Adipose tissue (tissue), 3 donors: ENCODE data around the gene KLC1. TPM values are rescaled to one million over a fixed set of nuclear protein-coding genes. Genes with fewer than 3 reads are reported as not detected.

ENCODE experiments used
- H3K27ac ChIP-seq: one replicate; pipeline ENCODE4 v1.5.1; 2013; ENCODE audit warnings: low read depth, low read length
- WGBS, 3 donors: extraction: QIAGEN DNeasy Blood & Tissue Kit; methylation state at CpG; one replicate each; pipeline ENCODE4 v1.1.7; 2013; 5-methylcytosine and 5-hydroxymethylcytosine counted together
- polyA plus RNA-seq, 3 donors: library from polyadenylated mRNA; stranded (reverse); fragments of 200-250 nt; gene quantifications; one replicate each; pipeline ENCODE4 v1.2.3, GENCODE V29; 2013
- donor health status: healthy with polysubstance abuse.
- donor health status: Bipolar disorder and iron deficiency.
- donor health status: healthy.

The KLC1 gene
- polyA plus RNA-seq, 3 donors = 39.3 to 104 (median 92.0) TPM

GRCh38 chr14:103735815-103736545, 107.0 kb downstream of the KLC1 start:
- WGBS, 3 donors = 85 to 88% (median 85%) methylated on average over 22 of the region's 22 CpGs
- no peak overlapping the region for H3K27ac ChIP-seq

GRCh38 chr14:103736546-103737431, 107.8 kb downstream of the KLC1 start:
- H3K27ac ChIP-seq = no peak overlapping the region
- 76 to 80% (median 77%) methylated on average over 10 of the region's 10 CpGs for WGBS, 3 donors

GRCh38 chr14:103737432-103738045, 108.5 kb downstream of the KLC1 start:
- H3K27ac ChIP-seq = no peak overlapping the region
- WGBS, 3 donors = 90 to 93% (median 92%) methylated on average over 16 of the region's 16 CpGs

- H3K27ac ChIP-seq = no peak overlapping the region
- WGBS, 3 donors = 82 to 87% (median 84%) methylated on average over 10 of the region's 10 CpGs
Observed at GRCh38 chr14:103738166-103738565, 109.2 kb downstream of the KLC1 start.

- 89 to 91% (median 90%) methylated on average over 34 of the region's 34 CpGs for WGBS, 3 donors
- no peak overlapping the region for H3K27ac ChIP-seq
Observed at GRCh38 chr14:103738701-103739451, 109.9 kb downstream of the KLC1 start.

- WGBS, 3 donors = 84 to 92% (median 91%) methylated on average over 6 of the region's 6 CpGs
- H3K27ac ChIP-seq = no peak overlapping the region
Observed at GRCh38 chr14:103739466-103739792, 110.4 kb downstream of the KLC1 start.

GRCh38 chr14:103739793-103740501, 110.9 kb downstream of the KLC1 start:
- H3K27ac ChIP-seq = no peak overlapping the region
- 92 to 96% (median 94%) methylated on average over 30 of the region's 30 CpGs for WGBS, 3 donors

GRCh38 chr14:103740991-103741689, 112.1 kb downstream of the KLC1 start:
- no peak overlapping the region for H3K27ac ChIP-seq
- 55 to 86% (median 59%) methylated on average over 14 of the region's 14 CpGs for WGBS, 3 donors

- 73 to 88% (median 84%) methylated on average over 8 to 9 of the region's 9 CpGs for WGBS, 3 donors
- H3K27ac ChIP-seq = no peak overlapping the region
Observed at GRCh38 chr14:103741876-103742275, 112.9 kb downstream of the KLC1 start.

- WGBS, 3 donors = 90 to 96% (median 91%) methylated on average over 14 of the region's 14 CpGs
- H3K27ac ChIP-seq = no peak overlapping the region
Observed at GRCh38 chr14:103742499-103743255, 113.7 kb downstream of the KLC1 start.

GRCh38 chr14:103743691-103744090, 114.7 kb downstream of the KLC1 start:
- no peak overlapping the region for H3K27ac ChIP-seq
- 87 to 92% (median 91%) methylated on average over 15 of the region's 15 CpGs for WGBS, 3 donors

- H3K27ac ChIP-seq = no peak overlapping the region
- WGBS, 3 donors = 81 to 84% (median 83%) methylated on average over 15 of the region's 15 CpGs
Observed at GRCh38 chr14:103744621-103745395, 115.8 kb downstream of the KLC1 start.

GRCh38 chr14:103745424-103745823, 116.4 kb downstream of the KLC1 start:
- H3K27ac ChIP-seq = no peak overlapping the region
- 72 to 90% (median 84%) methylated on average over 5 of the region's 5 CpGs for WGBS, 3 donors

- 88 to 94% (median 91%) methylated on average over 10 of the region's 10 CpGs for WGBS, 3 donors
- H3K27ac ChIP-seq = no peak overlapping the region
Observed at GRCh38 chr14:103746701-103747100, 117.7 kb downstream of the KLC1 start.

- no peak overlapping the region for H3K27ac ChIP-seq
- WGBS, 3 donors = 81 to 86% (median 83%) methylated on average over 5 of the region's 5 CpGs
Observed at GRCh38 chr14:103748534-103748857, 119.5 kb downstream of the KLC1 start.

- 94 to 95% (median 95%) methylated on average over 5 of the region's 5 CpGs for WGBS, 3 donors
- no peak overlapping the region for H3K27ac ChIP-seq
Observed at GRCh38 chr14:103749452-103749851, 120.4 kb downstream of the KLC1 start.
